GM21723 (cell line): ENCODE measurements around the gene ANKRD53.
A peak's percentile ranks its signal among the peaks of the same experiment; 100 is the strongest.

ENCODE experiments used
- ATAC-seq: cut with Tn5 transposase; IDR thresholded peaks from one replicate; pipeline ENCODE4 v1.9.1; 2021; ENCODE audit warnings: mild to moderate bottlenecking, moderate library complexity; ENCODE audit not compliant: unreplicated experiment

The ANKRD53 gene

GRCh38 chr2:70978341-70979179, at the start of gene ANKRD53:
Gene ANKRD53 (plus strand): TSS chr2:70978630. CDS start chr2:70978646, 16 bp downstream.
- peak; percentile 36 for ATAC-seq

GRCh38 chr2:70930371-70931329, 47.8 kb upstream of the ANKRD53 start:
- no peak for ATAC-seq

- ATAC-seq: no peak
Measured at GRCh38 chr2:70931376-70932000, 46.9 kb upstream of the ANKRD53 start.

- no peak for ATAC-seq
Measured at GRCh38 chr2:70932631-70933230, 45.7 kb upstream of the ANKRD53 start.

- no peak for ATAC-seq
Measured at GRCh38 chr2:70934981-70935380, 43.4 kb upstream of the ANKRD53 start.

GRCh38 chr2:70935468-70936164, 42.8 kb upstream of the ANKRD53 start, which contains the start of gene ATP6V1B1:
Gene ATP6V1B1 (plus strand): TSS chr2:70935900. CDS start chr2:70935955, 55 bp downstream.
- no peak for ATAC-seq

- no peak for ATAC-seq
Measured at GRCh38 chr2:70936165-70936978, 42.1 kb upstream of the ANKRD53 start.

- no peak for ATAC-seq
Measured at GRCh38 chr2:70936979-70937811, 41.2 kb upstream of the ANKRD53 start.

GRCh38 chr2:70937866-70938585, 40.4 kb upstream of the ANKRD53 start:
- no peak for ATAC-seq

- no peak for ATAC-seq
Measured at GRCh38 chr2:70938586-70938950, 39.9 kb upstream of the ANKRD53 start.

GRCh38 chr2:70939001-70939838, 39.2 kb upstream of the ANKRD53 start:
- no peak for ATAC-seq

- no peak for ATAC-seq
Measured at GRCh38 chr2:70939839-70940580, 38.4 kb upstream of the ANKRD53 start.

- ATAC-seq: no peak
Measured at GRCh38 chr2:70941186-70941585, 37.2 kb upstream of the ANKRD53 start.

GRCh38 chr2:70941701-70942100, 36.7 kb upstream of the ANKRD53 start:
- ATAC-seq: no peak

GRCh38 chr2:70942396-70943204, 35.8 kb upstream of the ANKRD53 start:
- no peak for ATAC-seq
